ENCODE data around the gene CHST11. TPM values are rescaled to one million over a fixed set of nuclear protein-coding genes. Genes with fewer than 3 reads are reported as not detected.

The CHST11 gene
- total RNA-seq, 2 donors from 2014 or later, result 36.2 to 61.7 TPM

- Mint-ChIP-seq H3K27me3 (no peaks in the 10 kb centered on the region), H3K4me3 (peak overlapping the region; percentile 61), H3K4me1 (peaks cover 60% of the 10 kb centered on the region), H3K27ac (peak overlapping the region; percentile 84), H3K36me3 (ENCODE audit: low read depth) (peaks cover 23% of the 10 kb centered on the region), H3K9me3 (peaks cover 4% of the 10 kb centered on the region)
- no peak for ATAC-seq (replicated peaks)
Observed at GRCh38 chr12:104698871-104699270, 242.1 kb downstream of the CHST11 start.

GRCh38 chr12:104699489-104700190 lies 242.9 kb downstream of the CHST11 start:
- ATAC-seq (replicated peaks), result peak; percentile 33
- Mint-ChIP-seq H3K9me3 (peaks cover 4% of the 10 kb centered on the region), H3K27ac (peak overlapping the region; percentile 84), H3K27me3 (no peaks in the 10 kb centered on the region), H3K4me1 (peaks cover 54% of the 10 kb centered on the region), H3K4me3 (peak overlapping the region; percentile 61), H3K36me3 (ENCODE audit: low read depth) (peaks cover 23% of the 10 kb centered on the region)

- H3K4me3 Mint-ChIP-seq, result peak overlapping the region; percentile 61
- peaks cover 51% of the 10 kb centered on the region for H3K4me1 Mint-ChIP-seq
- no peak for ATAC-seq (replicated peaks)
- H3K27me3 Mint-ChIP-seq, result no peaks in the 10 kb centered on the region
- peaks cover 4% of the 10 kb centered on the region for H3K9me3 Mint-ChIP-seq
- peak overlapping the region; percentile 84 for H3K27ac Mint-ChIP-seq
- H3K36me3 Mint-ChIP-seq (ENCODE audit: low read depth), result peaks cover 20% of the 10 kb centered on the region
Observed at GRCh38 chr12:104700324-104700723, 243.6 kb downstream of the CHST11 start.

GRCh38 chr12:104701301-104701700 lies 244.6 kb downstream of the CHST11 start:
- no peak overlapping the region for H3K4me3 Mint-ChIP-seq
- H3K9me3 Mint-ChIP-seq, result peaks cover 4% of the 10 kb centered on the region
- peaks cover 44% of the 10 kb centered on the region for H3K4me1 Mint-ChIP-seq
- H3K27me3 Mint-ChIP-seq, result no peaks in the 10 kb centered on the region
- H3K36me3 Mint-ChIP-seq (ENCODE audit: low read depth), result peaks cover 13% of the 10 kb centered on the region
- no peak overlapping the region for H3K27ac Mint-ChIP-seq
- ATAC-seq (replicated peaks), result no peak

GRCh38 chr12:104701756-104702155 lies 245.0 kb downstream of the CHST11 start:
- peaks cover 40% of the 10 kb centered on the region for H3K4me1 Mint-ChIP-seq
- H3K4me3 Mint-ChIP-seq, result no peak overlapping the region
- H3K9me3 Mint-ChIP-seq, result peaks cover 4% of the 10 kb centered on the region
- ATAC-seq (replicated peaks), result no peak
- no peaks in the 10 kb centered on the region for H3K27me3 Mint-ChIP-seq
- H3K36me3 Mint-ChIP-seq (ENCODE audit: low read depth), result peaks cover 13% of the 10 kb centered on the region
- H3K27ac Mint-ChIP-seq, result no peak overlapping the region

GRCh38 chr12:104702565-104703139 lies 245.9 kb downstream of the CHST11 start:
- no peak overlapping the region for H3K27ac Mint-ChIP-seq
- peaks cover 35% of the 10 kb centered on the region for H3K4me1 Mint-ChIP-seq
- peaks cover 11% of the 10 kb centered on the region for H3K36me3 Mint-ChIP-seq (ENCODE audit: low read depth)
- no peaks in the 10 kb centered on the region for H3K27me3 Mint-ChIP-seq
- ATAC-seq (replicated peaks), result no peak
- no peak overlapping the region for H3K4me3 Mint-ChIP-seq
- H3K9me3 Mint-ChIP-seq, result peaks cover 4% of the 10 kb centered on the region

- Mint-ChIP-seq H3K4me1 (peaks cover 31% of the 10 kb centered on the region), H3K27me3 (no peaks in the 10 kb centered on the region), H3K9me3 (no peaks in the 10 kb centered on the region), H3K36me3 (ENCODE audit: low read depth) (peaks cover 7% of the 10 kb centered on the region), H3K27ac (peak overlapping the region; percentile 26), H3K4me3 (no peak overlapping the region)
- no peak for ATAC-seq (replicated peaks)
Observed at GRCh38 chr12:104703372-104703771, 246.6 kb downstream of the CHST11 start.

GRCh38 chr12:104704224-104704779 lies 247.6 kb downstream of the CHST11 start:
- Mint-ChIP-seq H3K4me3 (no peak overlapping the region), H3K27me3 (no peaks in the 10 kb centered on the region), H3K4me1 (peaks cover 34% of the 10 kb centered on the region), H3K9me3 (no peaks in the 10 kb centered on the region), H3K27ac (peak overlapping the region; percentile 32), H3K36me3 (ENCODE audit: low read depth) (peaks cover 7% of the 10 kb centered on the region)
- no peak for ATAC-seq (replicated peaks)

GRCh38 chr12:104707194-104707593 lies 250.4 kb downstream of the CHST11 start:
- no peaks in the 10 kb centered on the region for H3K9me3 Mint-ChIP-seq
- H3K27me3 Mint-ChIP-seq, result no peaks in the 10 kb centered on the region
- ATAC-seq (replicated peaks), result peak; percentile 37
- H3K36me3 Mint-ChIP-seq (ENCODE audit: low read depth), result no peaks in the 10 kb centered on the region
- peak overlapping the region; percentile 8 for H3K27ac Mint-ChIP-seq
- peak overlapping the region; percentile 1 for H3K4me3 Mint-ChIP-seq
- H3K4me1 Mint-ChIP-seq, result peaks cover 36% of the 10 kb centered on the region

- no peak for ATAC-seq (replicated peaks)
- no peaks in the 10 kb centered on the region for H3K27me3 Mint-ChIP-seq
- peak overlapping the region; percentile 1 for H3K4me3 Mint-ChIP-seq
- no peaks in the 10 kb centered on the region for H3K36me3 Mint-ChIP-seq (ENCODE audit: low read depth)
- H3K4me1 Mint-ChIP-seq, result peaks cover 36% of the 10 kb centered on the region
- no peaks in the 10 kb centered on the region for H3K9me3 Mint-ChIP-seq
- peak overlapping the region; percentile 8 for H3K27ac Mint-ChIP-seq
Observed at GRCh38 chr12:104707794-104708558, 251.2 kb downstream of the CHST11 start.

GRCh38 chr12:104708891-104709290 lies 252.1 kb downstream of the CHST11 start:
- Mint-ChIP-seq H3K27ac (peak overlapping the region; percentile 8), H3K36me3 (ENCODE audit: low read depth) (no peaks in the 10 kb centered on the region), H3K4me1 (peaks cover 29% of the 10 kb centered on the region), H3K4me3 (no peak overlapping the region), H3K27me3 (no peaks in the 10 kb centered on the region), H3K9me3 (no peaks in the 10 kb centered on the region)
- no peak for ATAC-seq (replicated peaks)

- H3K4me3 Mint-ChIP-seq, result no peak overlapping the region
- peak; percentile 56 for ATAC-seq (replicated peaks)
- peaks cover 35% of the 10 kb centered on the region for H3K4me1 Mint-ChIP-seq
- no peaks in the 10 kb centered on the region for H3K36me3 Mint-ChIP-seq (ENCODE audit: low read depth)
- no peaks in the 10 kb centered on the region for H3K27me3 Mint-ChIP-seq
- peak overlapping the region; percentile 8 for H3K27ac Mint-ChIP-seq
- H3K9me3 Mint-ChIP-seq, result no peaks in the 10 kb centered on the region
Observed at GRCh38 chr12:104709692-104710435, 253.1 kb downstream of the CHST11 start.

- Mint-ChIP-seq H3K27ac (peak overlapping the region; percentile 75), H3K9me3 (no peaks in the 10 kb centered on the region), H3K36me3 (ENCODE audit: low read depth) (no peaks in the 10 kb centered on the region), H3K4me1 (peaks cover 35% of the 10 kb centered on the region), H3K4me3 (no peak overlapping the region), H3K27me3 (no peaks in the 10 kb centered on the region)
- ATAC-seq (replicated peaks), result no peak
Observed at GRCh38 chr12:104710940-104711689, 254.4 kb downstream of the CHST11 start.

Data from activated T-helper 17 cell treated with anti-CD3 and anti-CD28 coated beads, Interleukin-2, amount 50 U/mL, for 72 hours (primary cell).